Fibroblast of mammary gland (primary cell): ENCODE data around the gene PTPRN2.

ENCODE experiments used
- DNase-seq: peaks from one replicate; pipeline ENCODE4 v3.0.0-alpha.2; 2010; ENCODE audit warnings: low read depth
- H3K4me3 ChIP-seq: 2 replicates; pipeline ENCODE4 v1.5.1; 2011; ENCODE audit warnings: low read depth, mild to moderate bottlenecking, low read length, moderate library complexity; ENCODE audit not compliant: control insufficient read depth
- TF ChIP-seq, protein P1 (sequence below): conservative IDR thresholded peaks from 2 replicates; pipeline ENCODE4 v1.5.1; 2011; ENCODE audit warnings: low read depth, low read length, inconsistent platforms; ENCODE audit not compliant: control insufficient read depth, insufficient read depth

Gene PTPRN2

DNA sequence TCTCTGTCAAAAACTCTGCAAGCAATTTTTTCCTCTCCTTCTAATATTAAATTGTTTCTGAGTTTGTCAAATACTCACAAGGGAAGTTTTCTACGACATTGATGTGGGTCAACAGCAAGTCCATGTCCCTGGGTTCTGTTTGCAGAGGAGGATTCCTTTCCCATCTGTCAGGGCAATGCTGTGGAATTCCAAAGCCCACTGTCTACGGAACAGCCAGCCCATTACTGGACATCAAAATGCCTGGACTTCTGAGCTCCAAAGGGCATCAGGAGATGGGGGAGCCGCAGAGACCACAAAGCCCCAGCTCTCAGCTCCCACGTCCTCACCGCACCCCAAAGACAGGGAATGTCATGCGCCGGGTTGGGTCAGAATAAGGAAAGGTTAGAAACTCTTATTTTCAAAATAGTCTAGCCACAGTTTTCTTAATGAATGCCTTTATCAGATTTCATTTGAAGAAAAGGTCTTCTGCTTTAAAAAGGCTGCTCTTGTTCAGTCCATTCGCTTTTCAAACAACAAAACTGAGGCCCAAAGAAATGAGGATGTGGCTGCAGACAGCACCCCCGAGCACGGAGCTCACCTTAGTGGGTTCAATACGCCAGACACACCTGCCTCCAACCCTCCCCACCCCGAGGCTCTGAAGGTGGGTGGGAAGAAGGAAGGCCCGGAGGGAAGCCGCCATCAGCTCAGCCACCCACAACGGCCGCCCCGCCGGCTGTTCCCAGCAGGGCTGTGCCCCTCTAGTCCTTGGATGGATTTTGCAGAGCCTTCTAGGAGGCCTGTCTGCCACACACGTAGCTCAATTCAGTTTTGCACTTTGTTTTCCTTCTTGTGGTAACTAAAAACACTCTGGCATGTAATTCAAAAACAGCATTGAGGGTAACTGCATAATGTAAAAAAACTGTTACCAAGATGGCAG is 44.7 kb downstream of the PTPRN2 start:
- DNase-seq, result no peak
- TF ChIP-seq, protein P1, sequence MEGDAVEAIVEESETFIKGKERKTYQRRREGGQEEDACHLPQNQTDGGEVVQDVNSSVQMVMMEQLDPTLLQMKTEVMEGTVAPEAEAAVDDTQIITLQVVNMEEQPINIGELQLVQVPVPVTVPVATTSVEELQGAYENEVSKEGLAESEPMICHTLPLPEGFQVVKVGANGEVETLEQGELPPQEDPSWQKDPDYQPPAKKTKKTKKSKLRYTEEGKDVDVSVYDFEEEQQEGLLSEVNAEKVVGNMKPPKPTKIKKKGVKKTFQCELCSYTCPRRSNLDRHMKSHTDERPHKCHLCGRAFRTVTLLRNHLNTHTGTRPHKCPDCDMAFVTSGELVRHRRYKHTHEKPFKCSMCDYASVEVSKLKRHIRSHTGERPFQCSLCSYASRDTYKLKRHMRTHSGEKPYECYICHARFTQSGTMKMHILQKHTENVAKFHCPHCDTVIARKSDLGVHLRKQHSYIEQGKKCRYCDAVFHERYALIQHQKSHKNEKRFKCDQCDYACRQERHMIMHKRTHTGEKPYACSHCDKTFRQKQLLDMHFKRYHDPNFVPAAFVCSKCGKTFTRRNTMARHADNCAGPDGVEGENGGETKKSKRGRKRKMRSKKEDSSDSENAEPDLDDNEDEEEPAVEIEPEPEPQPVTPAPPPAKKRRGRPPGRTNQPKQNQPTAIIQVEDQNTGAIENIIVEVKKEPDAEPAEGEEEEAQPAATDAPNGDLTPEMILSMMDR, result no peak
- no peak overlapping the region for H3K4me3 ChIP-seq

DNA sequence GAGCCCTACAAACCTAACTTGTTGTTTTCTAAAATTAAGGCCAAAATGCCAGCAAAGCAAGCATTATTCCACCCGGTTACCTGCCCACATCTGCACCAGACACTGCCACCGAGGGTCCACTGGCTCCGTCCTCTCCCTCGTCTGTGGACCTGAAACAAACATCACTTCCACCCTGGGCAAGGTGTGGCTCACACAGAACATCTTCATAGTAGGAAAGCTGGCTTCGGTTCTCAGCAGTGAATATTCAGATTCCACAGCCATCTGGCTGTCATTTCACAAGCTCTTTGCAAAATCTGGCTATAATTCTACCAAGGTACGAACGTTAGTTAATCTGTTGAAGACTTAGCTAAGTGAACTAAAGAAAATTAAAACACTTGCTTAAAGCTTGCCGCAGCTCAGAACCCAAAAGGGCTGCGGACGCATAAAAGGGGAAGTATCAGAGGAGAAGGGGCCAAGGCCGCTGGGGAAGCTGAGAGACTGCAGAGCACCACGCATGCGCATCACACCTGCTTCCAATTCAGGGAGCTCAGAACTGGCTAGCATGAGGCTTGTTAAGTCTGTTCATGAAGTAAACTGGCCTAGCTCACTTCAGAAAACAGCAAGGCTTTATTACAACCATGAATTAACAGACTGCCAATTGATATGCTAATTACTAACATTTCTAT is 46.1 kb downstream of the PTPRN2 start:
- no peak for DNase-seq
- H3K4me3 ChIP-seq, result no peak overlapping the region
- TF ChIP-seq, protein P1, result no peak

DNA sequence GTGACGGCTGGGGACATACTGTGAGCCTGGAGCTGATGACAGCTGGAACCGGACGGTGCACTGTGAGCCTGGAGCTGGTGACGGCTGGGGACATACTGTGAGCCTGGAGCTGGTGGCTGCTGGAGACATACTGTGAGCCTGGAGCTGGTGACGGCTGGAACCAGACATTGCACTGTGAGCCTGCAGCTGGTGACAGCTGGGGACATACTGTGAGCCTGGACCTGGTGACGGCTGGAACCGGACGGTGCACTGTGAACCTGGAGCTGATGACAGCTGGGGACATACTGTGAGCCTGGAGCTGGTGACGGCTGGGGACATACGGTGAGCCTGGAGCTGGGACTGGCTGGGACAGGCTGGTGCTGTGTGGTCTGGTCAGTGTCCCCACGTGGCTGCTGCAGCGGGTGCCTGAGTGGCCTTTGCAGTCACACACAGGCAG is 47.9 kb downstream of the PTPRN2 start:
- no peak for DNase-seq
- no peak overlapping the region for H3K4me3 ChIP-seq
- TF ChIP-seq, protein P1, result no peak

DNA sequence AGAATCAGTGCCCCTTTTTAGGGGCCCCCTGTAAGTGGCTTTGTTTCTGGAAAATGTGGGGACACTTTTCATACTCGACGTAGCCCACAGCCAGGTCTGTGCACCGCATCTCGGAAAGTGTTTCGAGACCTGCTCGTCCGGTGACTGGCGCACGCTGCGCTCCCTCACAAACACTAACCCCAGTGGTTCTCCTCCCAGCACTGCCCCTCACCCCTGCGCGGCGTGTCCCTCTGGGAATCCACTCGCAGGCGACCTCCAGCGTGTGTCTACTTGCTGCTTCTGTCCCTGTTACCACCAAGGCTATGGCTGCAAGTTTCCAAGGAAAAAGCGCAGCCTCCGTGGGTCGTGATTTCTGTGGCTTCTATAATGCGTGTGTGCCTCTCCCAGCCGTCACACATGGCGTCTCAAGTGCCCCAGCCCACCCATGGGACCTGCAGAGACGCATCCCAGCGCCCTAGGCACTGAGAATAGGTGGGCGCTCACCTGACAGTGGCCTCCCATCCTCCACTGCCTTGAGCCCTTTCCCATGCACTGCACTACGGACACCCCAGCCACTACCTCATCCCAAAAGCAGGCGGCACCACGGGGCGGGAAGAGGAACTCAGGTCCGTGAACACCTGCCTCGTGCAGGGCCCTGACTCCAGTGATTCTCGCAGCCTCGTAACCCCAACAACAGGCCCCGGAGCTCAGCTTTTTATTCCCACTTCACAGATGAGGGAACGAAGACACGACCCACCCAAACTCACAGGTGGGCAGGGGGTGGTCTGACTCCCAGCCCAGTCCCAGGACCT is 49.3 kb downstream of the PTPRN2 start:
- DNase-seq, result no peak
- H3K4me3 ChIP-seq, result no peak overlapping the region
- TF ChIP-seq, protein P1, result no peak

DNA sequence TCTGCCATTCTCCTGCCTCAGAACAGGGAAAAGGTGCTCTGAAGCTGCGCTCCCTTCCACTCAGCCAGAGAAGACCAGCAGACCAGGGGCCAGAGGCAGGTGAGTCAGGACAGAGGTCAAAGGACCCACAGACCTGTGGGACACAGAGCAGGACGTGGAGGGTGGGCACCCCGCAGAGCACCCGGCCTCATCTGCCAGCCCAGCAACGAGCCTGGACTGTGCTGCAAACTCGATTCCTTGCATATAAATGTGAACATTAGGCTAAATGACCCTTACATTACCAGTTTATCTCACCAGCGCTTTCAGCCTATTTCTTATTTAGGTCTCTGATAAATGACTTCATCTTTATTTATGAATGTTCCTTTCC is 50.1 kb downstream of the PTPRN2 start:
- H3K4me3 ChIP-seq, result no peak overlapping the region

More for the DNA sequence above, 50.1 kb downstream of the PTPRN2 start:
- no peak for DNase-seq
- TF ChIP-seq, protein P1, result no peak
